ENCODE data around the gene CBLC.

CBLC gene

GRCh38 chr19:44741258-44741731, 36.4 kb upstream of the CBLC start:
- no peak for DNase-seq (ENCODE audit: low read depth)
- no peak overlapping the region for H3K4me3 ChIP-seq (ENCODE audit: control insufficient read depth, low read depth, low read length)
- TF ChIP-seq CTCF (conservative IDR thresholded peaks at IDR 0.05; ENCODE audit: control insufficient read depth, insufficient read depth, low read depth, low read length) = no peak

- TF ChIP-seq CTCF (conservative IDR thresholded peaks at IDR 0.05; ENCODE audit: control insufficient read depth, insufficient read depth, low read depth, low read length) = no peak
- DNase-seq (ENCODE audit: low read depth) = peak; percentile 100
- H3K4me3 ChIP-seq (ENCODE audit: control insufficient read depth, low read depth, low read length) = no peak overlapping the region
Measured at GRCh38 chr19:44741841-44742329, 35.8 kb upstream of the CBLC start.

GRCh38 chr19:44742330-44743061, 35.2 kb upstream of the CBLC start:
- DNase-seq (ENCODE audit: low read depth) = peak; percentile 78
- no peak overlapping the region for H3K4me3 ChIP-seq (ENCODE audit: control insufficient read depth, low read depth, low read length)
- TF ChIP-seq CTCF (conservative IDR thresholded peaks at IDR 0.05; ENCODE audit: control insufficient read depth, insufficient read depth, low read depth, low read length) = no peak

GRCh38 chr19:44744871-44745332, 32.8 kb upstream of the CBLC start:
- H3K4me3 ChIP-seq (ENCODE audit: control insufficient read depth, low read depth, low read length) = no peak overlapping the region
- DNase-seq (ENCODE audit: low read depth) = peak; percentile 47
- no peak for TF ChIP-seq CTCF (conservative IDR thresholded peaks at IDR 0.05; ENCODE audit: control insufficient read depth, insufficient read depth, low read depth, low read length)

GRCh38 chr19:44745341-44745831, 32.3 kb upstream of the CBLC start:
- H3K4me3 ChIP-seq (ENCODE audit: control insufficient read depth, low read depth, low read length) = no peak overlapping the region
- TF ChIP-seq CTCF (conservative IDR thresholded peaks at IDR 0.05; ENCODE audit: control insufficient read depth, insufficient read depth, low read depth, low read length) = no peak
- peak; percentile 83 for DNase-seq (ENCODE audit: low read depth)

GRCh38 chr19:44745887-44746600, 31.6 kb upstream of the CBLC start:
- no peak overlapping the region for H3K4me3 ChIP-seq (ENCODE audit: control insufficient read depth, low read depth, low read length)
- no peak for DNase-seq (ENCODE audit: low read depth)
- no peak for TF ChIP-seq CTCF (conservative IDR thresholded peaks at IDR 0.05; ENCODE audit: control insufficient read depth, insufficient read depth, low read depth, low read length)

All from fibroblast of mammary gland (primary cell).